Measurements from ENCODE around the gene NCKAP1.

The NCKAP1 gene

GRCh38 chr2:182860858-182861257 lies 177.4 kb downstream of the NCKAP1 start:
- Histone ChIP-seq H3K27me3 (ENCODE audit: insufficient read depth, poor library complexity, severe bottlenecking) (peaks cover 8% of the 10 kb centered on the region), H3K4me3 (replicated peaks; ENCODE audit: insufficient read depth, low read length) (no peak overlapping the region), H3K27ac (replicated peaks) (no peak overlapping the region)
- DNase-seq (ENCODE audit: low read depth in 1 of 2, low spot score in 1 of 2), result no peak
- TF ChIP-seq SPI1 (IDR thresholded peaks at IDR 0.05; ENCODE audit: borderline replicate concordance, low read depth) (no peak), CTCF (IDR thresholded peaks at IDR 0.05; ENCODE audit: insufficient read depth, low read length) (no peak), REST (IDR thresholded peaks at IDR 0.05; ENCODE audit: insufficient replicate concordance, low read depth) (no peak), POLR2AphosphoS5 (IDR thresholded peaks at IDR 0.05; ENCODE audit: low read depth) (no peak), GABPA (IDR thresholded peaks at IDR 0.05; ENCODE audit: low read depth) (no peak)
